GM23338 (cell line): ENCODE results near the gene IRF2BP2. TPM values are rescaled to one million over a fixed set of nuclear protein-coding genes. Genes with fewer than 3 reads are reported as not detected.

Experiments
- ATAC-seq: fragments of 200-7000 bp; cut with Tn5 transposase; 3 replicates; pipeline ENCODE4 v1.9.1; 2020
- DNase-seq: peaks from one replicate; pipeline ENCODE4 v3.0.0-alpha.2; 2015; ENCODE audit warnings: low spot score
- H2AFZ ChIP-seq: fragments of 200-600 bp; sonication (generic); 2 replicates; pipeline ENCODE4 v1.8.0; 2016; ENCODE audit warnings: antibody characterized with exemption, mild to moderate bottlenecking, moderate library complexity
- H3F3A ChIP-seq: fragments of 200-600 bp; sonication (generic); replicated peaks from 2 replicates; pipeline ENCODE4 v1.8.0; 2017; ENCODE audit warnings: antibody characterized with exemption, mixed run types, low read depth
- H3K27ac ChIP-seq: fragments of 200-600 bp; sonication (generic); 2 replicates; pipeline ENCODE4 v1.6.1; 2016; ENCODE audit warnings: low read depth
- H3K27me3 ChIP-seq: fragments of 200-600 bp; sonication (generic); 2 replicates; pipeline ENCODE4 v1.8.0; 2016; ENCODE audit warnings: mild to moderate bottlenecking, mixed run types, moderate library complexity; ENCODE audit not compliant: insufficient read depth
- H3K36me3 ChIP-seq: fragments of 200-600 bp; sonication (generic); 2 replicates; pipeline ENCODE4 v1.8.0; 2016; ENCODE audit warnings: mild to moderate bottlenecking; ENCODE audit not compliant: insufficient read depth
- H3K4me1 ChIP-seq: fragments of 200-600 bp; sonication (generic); 2 replicates; pipeline ENCODE4 v1.8.0; 2016; ENCODE audit warnings: mild to moderate bottlenecking, moderate library complexity; ENCODE audit not compliant: insufficient read depth
- H3K4me2 ChIP-seq: fragments of 200-600 bp; sonication (generic); 2 replicates; pipeline ENCODE4 v1.7.1; 2017; ENCODE audit warnings: mixed run types
- H3K4me3 ChIP-seq: fragments of 200-600 bp; sonication (generic); 2 replicates; pipeline ENCODE4 v1.6.1; 2016; ENCODE audit warnings: mixed run types
- H3K79me2 ChIP-seq: fragments of 200-600 bp; sonication (generic); replicated peaks from 2 replicates; pipeline ENCODE4 v1.8.0; 2017; ENCODE audit warnings: mild to moderate bottlenecking; ENCODE audit not compliant: insufficient read depth
- H3K9me2 ChIP-seq: fragments of 200-600 bp; sonication (generic); 2 replicates; pipeline ENCODE4 v1.8.0; 2017; ENCODE audit not compliant: insufficient read depth
- H4K20me1 ChIP-seq: fragments of 200-600 bp; sonication (generic); replicated peaks from 2 replicates; pipeline ENCODE4 v1.8.0; 2017; ENCODE audit warnings: mild to moderate bottlenecking; ENCODE audit not compliant: insufficient read depth
- H3K27ac Mint-ChIP-seq: 2 replicates; pipeline ENCODE4 v1.8.0; 2020; ENCODE audit warnings: inconsistent platforms, mild to moderate bottlenecking, moderate library complexity, mixed read lengths
- H3K27me3 Mint-ChIP-seq: 3 replicates; pipeline ENCODE4 v1.8.0; 2022; ENCODE audit warnings: low read depth, mild to moderate bottlenecking, moderate library complexity, mixed read lengths, inconsistent platforms; ENCODE audit not compliant: insufficient read depth, poor library complexity
- H3K36me3 Mint-ChIP-seq: 3 replicates; pipeline ENCODE4 v1.8.0; 2021; ENCODE audit warnings: low read depth, mild to moderate bottlenecking, inconsistent platforms, moderate library complexity, mixed read lengths
- H3K4me1 Mint-ChIP-seq: 3 replicates; pipeline ENCODE4 v1.8.0; 2020; ENCODE audit warnings: mild to moderate bottlenecking, inconsistent platforms, mixed read lengths
- H3K4me3 Mint-ChIP-seq: 3 replicates; pipeline ENCODE4 v1.8.0; 2021; ENCODE audit warnings: moderate library complexity, mild to moderate bottlenecking, inconsistent platforms, mixed read lengths
- H3K9me3 Mint-ChIP-seq: 3 replicates; pipeline ENCODE4 v1.8.0; 2020; ENCODE audit warnings: moderate library complexity, mild to moderate bottlenecking, inconsistent platforms, mixed read lengths
- CREB1 ChIP-seq: fragments of 250-450 bp; sonication (Bioruptor Pico); IDR thresholded peaks from 2 replicates; pipeline ENCODE4 v1.5.0; 2020; ENCODE audit warnings: low read depth, mild to moderate bottlenecking, moderate library complexity
- CTCF ChIP-seq, 2 experiments: fragments of 200-600 bp in 1 of 2; sonication (generic) in 1 of 2; conservative IDR thresholded peaks; 2 replicates each; pipeline versions ENCODE4 v1.5.1 to v1.6.1; 2016 to 2017; ENCODE audit warnings: antibody characterized with exemption in 2 of 2, low read depth in 2 of 2, mild to moderate bottlenecking in 2 of 2, moderate library complexity in 1 of 2
- polyA plus RNA-seq: library from polyadenylated mRNA; unstranded; fragments of >200 nt; fragmentation: Nextera tagmentation; extraction: Ambion mirVana; gene quantifications from 2 replicates; pipeline ENCODE4 v1.2.1, GENCODE V29; 2016
- total RNA-seq: library from RNA; depleted of rRNA; stranded (reverse); fragments of >200 nt; shearing (Covaris generic); gene quantifications from 2 replicates; pipeline ENCODE4 v1.2.3, GENCODE V29; 2014
- TF ChIP-seq, protein P1 (sequence below): IDR thresholded peaks from 2 replicates; pipeline ENCODE4 v1.6.1; 2016; ENCODE audit warnings: antibody characterized with exemption

IRF2BP2 gene
- total and polyA plus RNA-seq, 2 experiments from 2014 or later, result 19.4 to 62.4 TPM

DNA sequence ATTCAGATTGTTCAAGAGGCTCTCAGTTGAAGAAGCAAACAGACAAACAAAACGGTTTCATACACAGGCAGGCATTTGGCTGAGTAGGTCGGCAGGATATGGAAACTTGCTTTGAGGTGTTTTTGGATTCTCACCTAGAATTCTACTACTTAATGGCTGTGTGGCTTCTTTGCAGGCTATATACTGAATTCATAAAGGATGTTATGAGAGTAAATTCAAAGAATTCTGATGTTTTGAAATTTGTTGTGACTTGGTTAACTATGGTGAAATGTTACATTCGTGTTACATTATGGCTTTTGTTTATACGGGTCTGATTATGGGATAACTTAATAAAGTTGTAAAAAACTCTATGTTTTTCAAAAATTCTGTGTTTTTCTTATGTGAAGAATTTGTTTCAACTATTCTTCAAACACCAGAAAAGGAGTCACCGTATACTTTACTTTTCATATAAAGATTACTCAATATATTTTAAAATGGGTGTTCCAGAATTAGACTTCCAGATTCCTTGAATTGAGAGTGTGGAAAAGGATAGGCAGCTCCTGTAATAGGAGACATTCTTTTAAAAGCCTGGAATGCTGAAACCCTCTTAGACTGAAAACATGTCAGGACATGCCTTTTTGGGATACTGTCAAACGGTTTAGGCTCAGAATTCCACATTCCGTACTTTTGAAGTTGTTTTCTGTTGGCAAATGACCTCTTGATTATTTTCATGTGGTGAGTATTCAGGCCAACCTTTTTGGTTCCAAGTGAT, 8.2 kb upstream of the IRF2BP2 start:
- H4K20me1 ChIP-seq, result no peaks in the 10 kb centered on the region
- Mint-ChIP-seq H3K27ac (peak overlapping the region; percentile 89), H3K36me3 (no peaks in the 10 kb centered on the region), H3K4me3 (no peak overlapping the region), H3K27me3 (peaks cover 2% of the 10 kb centered on the region), H3K9me3 (no peaks in the 10 kb centered on the region), H3K4me1 (peaks cover 46% of the 10 kb centered on the region)
- TF ChIP-seq CTCF (conservative IDR thresholded peaks at IDR 0.05; ENCODE audit: low read depth in 2 of 2), result no peak
- TF ChIP-seq, protein P1, sequence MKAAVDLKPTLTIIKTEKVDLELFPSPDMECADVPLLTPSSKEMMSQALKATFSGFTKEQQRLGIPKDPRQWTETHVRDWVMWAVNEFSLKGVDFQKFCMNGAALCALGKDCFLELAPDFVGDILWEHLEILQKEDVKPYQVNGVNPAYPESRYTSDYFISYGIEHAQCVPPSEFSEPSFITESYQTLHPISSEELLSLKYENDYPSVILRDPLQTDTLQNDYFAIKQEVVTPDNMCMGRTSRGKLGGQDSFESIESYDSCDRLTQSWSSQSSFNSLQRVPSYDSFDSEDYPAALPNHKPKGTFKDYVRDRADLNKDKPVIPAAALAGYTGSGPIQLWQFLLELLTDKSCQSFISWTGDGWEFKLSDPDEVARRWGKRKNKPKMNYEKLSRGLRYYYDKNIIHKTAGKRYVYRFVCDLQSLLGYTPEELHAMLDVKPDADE, result no peak
- no peak overlapping the region for H2AFZ ChIP-seq
- no peaks in the 10 kb centered on the region for H3K36me3 ChIP-seq
- peaks cover 32% of the 10 kb centered on the region for H3K4me1 ChIP-seq
- peak; percentile 65 for ATAC-seq
- H3K4me3 ChIP-seq, result no peak overlapping the region
- no peak overlapping the region for H3K4me2 ChIP-seq
- H3K9me2 ChIP-seq, result no peaks in the 10 kb centered on the region
- H3K79me2 ChIP-seq, result no peaks in the 10 kb centered on the region
- DNase-seq, result peak; percentile 54
- H3F3A ChIP-seq, result no peaks in the 10 kb centered on the region
- peak overlapping the region; percentile 56; the same call in 1 of the 2 replicates for H3K27ac ChIP-seq
- H3K27me3 ChIP-seq, result no peaks in the 10 kb centered on the region

- Histone ChIP-seq H3K4me1 (peaks cover 40% of the 10 kb centered on the region), H3F3A (no peaks in the 10 kb centered on the region), H3K4me2 (no peak overlapping the region), H3K36me3 (no peaks in the 10 kb centered on the region), H2AFZ (no peak overlapping the region), H3K4me3 (no peak overlapping the region), H3K9me2 (no peaks in the 10 kb centered on the region), H3K27ac (peak overlapping the region; percentile 3; the same call in 1 of the 2 replicates), H4K20me1 (no peaks in the 10 kb centered on the region), H3K27me3 (no peaks in the 10 kb centered on the region), H3K79me2 (no peaks in the 10 kb centered on the region)
- DNase-seq (peak; percentile 43), ATAC-seq (peak; percentile 17; the same call in 2 of the 3 replicates)
- Mint-ChIP-seq H3K4me3 (no peak overlapping the region), H3K27me3 (peaks cover 2% of the 10 kb centered on the region), H3K4me1 (peaks cover 53% of the 10 kb centered on the region), H3K27ac (peak overlapping the region; percentile 89), H3K9me3 (no peaks in the 10 kb centered on the region), H3K36me3 (no peaks in the 10 kb centered on the region)
- TF ChIP-seq CTCF (conservative IDR thresholded peaks at IDR 0.05; ENCODE audit: low read depth in 2 of 2) (peak in 1 of 2 experiments; percentile 52; a peak in 3 of 4 replicates), CREB1 (no peak)
Observed at GRCh38 chr1:234617131-234617985, 7.4 kb upstream of the IRF2BP2 start.
